Esophagus muscularis mucosa (tissue), 4 donors: ENCODE measurements around the gene TTC3. TPM values are rescaled to one million over a fixed set of nuclear protein-coding genes. Genes with fewer than 3 reads are reported as not detected.
"Not testable (repeated sequence)": the region's sequence is repeated elsewhere in the genome, so short reads cannot be mapped to it uniquely, and the experiment has no call there.

Source experiments
- DNase-seq: peaks from one replicate; pipeline ENCODE4 v3.0.0-alpha.2; 2017; ENCODE audit errors: extremely low spot score
- H3K27ac ChIP-seq, 4 donors: fragments of 200-600 bp; sonication (generic); replicated peaks in 1 of 4; 1 replicate in 3 of 4; 2 replicates in 1 of 4; pipeline ENCODE4 v1.5.1; 2016 to 2019; ENCODE audit warnings: mild to moderate bottlenecking in 1 of 4
- H3K27me3 ChIP-seq, 4 donors: fragments of 200-600 bp; sonication (generic); one replicate each; pipeline versions ENCODE4 v1.5.1 to v1.6.0; 2016 to 2019
- H3K36me3 ChIP-seq, 4 donors: fragments of 200-600 bp; sonication (generic); one replicate each; pipeline ENCODE4 v1.5.1; 2016 to 2019
- H3K4me1 ChIP-seq, 4 donors: fragments of 200-600 bp; sonication (generic); one replicate each; pipeline ENCODE4 v1.5.1; 2016 to 2019
- H3K4me3 ChIP-seq, 4 donors: fragments of 200-600 bp; sonication (generic); 1 replicate in 2 of 4; 2 replicates in 2 of 4; pipeline ENCODE4 v1.5.1; 2016 to 2019; ENCODE audit warnings: mild to moderate bottlenecking in 4 of 4, moderate library complexity in 1 of 4
- H3K9me3 ChIP-seq, 4 donors: fragments of 200-600 bp; sonication (generic); 1 replicate in 3 of 4; 2 replicates in 1 of 4; pipeline ENCODE4 v1.5.1; 2016 to 2019
- EP300 ChIP-seq: sonication (generic); formaldehyde crosslinking; IDR thresholded peaks from one replicate; pipeline ENCODE4 v1.6.1; 2017; ENCODE audit warnings: antibody characterized with exemption
- POLR2A ChIP-seq: fragments of 450-650 bp; IDR thresholded peaks from one replicate; pipeline ENCODE4 v1.6.1; 2017; ENCODE audit warnings: antibody characterized with exemption, moderate library complexity, mild to moderate bottlenecking, low read depth
- POLR2AphosphoS5 ChIP-seq, 2 donors: sonication (generic); formaldehyde crosslinking; IDR thresholded peaks; one replicate each; pipeline ENCODE4 v1.6.1; 2017; ENCODE audit warnings: antibody characterized with exemption in 2 of 2
- WGBS: methylation state at CpG from one replicate; pipeline ENCODE4 v1.1.5; 2018; 5-methylcytosine and 5-hydroxymethylcytosine counted together
- intact Hi-C: fragments of 100-400 bp; cut with DNase I; formaldehyde crosslinking; loops from one replicate; pipeline ENCODE4 v1.15.1; 2023
- total RNA-seq, 4 donors: library from RNA; depleted of rRNA; stranded (reverse); fragments of >200 nt; gene quantifications; one replicate each; pipeline versions ENCODE4 v1.1.0 to v1.2.1, GENCODE V29; 2016
- TF ChIP-seq, protein P1 (sequence below), 3 experiments: fragments of 200-600 bp in 2 of 3; fragments of 450-650 bp in 1 of 3; sonication (generic) in 2 of 3; IDR thresholded peaks; one replicate each; pipeline ENCODE4 v1.5.1; 2017 to 2019; ENCODE audit warnings: antibody characterized with exemption in 3 of 3, mild to moderate bottlenecking in 2 of 3, moderate library complexity in 1 of 3

The TTC3 gene
- total RNA-seq, 4 donors from 2014 or later: 86.0 to 162 (median 104) TPM

DNA sequence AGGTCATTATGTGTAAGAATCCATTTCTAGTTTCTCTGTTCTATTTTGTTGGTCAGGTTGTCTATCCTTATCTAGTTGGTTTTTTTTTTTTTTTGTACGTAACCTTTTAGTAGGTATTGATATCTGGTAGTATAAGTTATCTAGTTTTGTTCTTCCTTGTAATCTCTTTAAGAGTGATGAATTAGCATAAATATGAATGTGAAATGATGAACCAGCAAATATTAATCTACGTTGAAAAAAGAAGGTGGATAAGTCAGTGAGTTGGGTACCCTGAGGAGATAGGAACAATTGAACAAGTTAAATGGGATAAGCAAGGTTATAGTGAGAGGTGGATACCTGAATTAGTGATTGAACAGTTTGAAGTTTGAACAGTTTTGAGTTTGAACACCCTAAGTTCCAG is 33.9 kb downstream of the TTC3 start:
- TF ChIP-seq POLR2AphosphoS5 (IDR thresholded peaks at IDR 0.05): no peak
- TF ChIP-seq POLR2A: no peak
- TF ChIP-seq, protein P1, sequence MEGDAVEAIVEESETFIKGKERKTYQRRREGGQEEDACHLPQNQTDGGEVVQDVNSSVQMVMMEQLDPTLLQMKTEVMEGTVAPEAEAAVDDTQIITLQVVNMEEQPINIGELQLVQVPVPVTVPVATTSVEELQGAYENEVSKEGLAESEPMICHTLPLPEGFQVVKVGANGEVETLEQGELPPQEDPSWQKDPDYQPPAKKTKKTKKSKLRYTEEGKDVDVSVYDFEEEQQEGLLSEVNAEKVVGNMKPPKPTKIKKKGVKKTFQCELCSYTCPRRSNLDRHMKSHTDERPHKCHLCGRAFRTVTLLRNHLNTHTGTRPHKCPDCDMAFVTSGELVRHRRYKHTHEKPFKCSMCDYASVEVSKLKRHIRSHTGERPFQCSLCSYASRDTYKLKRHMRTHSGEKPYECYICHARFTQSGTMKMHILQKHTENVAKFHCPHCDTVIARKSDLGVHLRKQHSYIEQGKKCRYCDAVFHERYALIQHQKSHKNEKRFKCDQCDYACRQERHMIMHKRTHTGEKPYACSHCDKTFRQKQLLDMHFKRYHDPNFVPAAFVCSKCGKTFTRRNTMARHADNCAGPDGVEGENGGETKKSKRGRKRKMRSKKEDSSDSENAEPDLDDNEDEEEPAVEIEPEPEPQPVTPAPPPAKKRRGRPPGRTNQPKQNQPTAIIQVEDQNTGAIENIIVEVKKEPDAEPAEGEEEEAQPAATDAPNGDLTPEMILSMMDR (IDR thresholded peaks at IDR 0.05): no peak
- TF ChIP-seq EP300: no peak
- Histone ChIP-seq H3K27me3 (no peaks in the 10 kb centered on the region), H3K36me3 (peaks cover 0 to 12% (median 8%) of the 10 kb centered on the region in 4 donors), H3K4me1 (no peaks in the 10 kb centered on the region), H3K9me3 (peaks cover 0 to 7% (median 0%) of the 10 kb centered on the region in 4 donors), H3K27ac (no peak overlapping the region), H3K4me3 (no peak overlapping the region)
- no peak for DNase-seq
- 96% methylated on average over 2 of the region's 2 CpGs for WGBS
- intact Hi-C loops: no loop called here

DNA sequence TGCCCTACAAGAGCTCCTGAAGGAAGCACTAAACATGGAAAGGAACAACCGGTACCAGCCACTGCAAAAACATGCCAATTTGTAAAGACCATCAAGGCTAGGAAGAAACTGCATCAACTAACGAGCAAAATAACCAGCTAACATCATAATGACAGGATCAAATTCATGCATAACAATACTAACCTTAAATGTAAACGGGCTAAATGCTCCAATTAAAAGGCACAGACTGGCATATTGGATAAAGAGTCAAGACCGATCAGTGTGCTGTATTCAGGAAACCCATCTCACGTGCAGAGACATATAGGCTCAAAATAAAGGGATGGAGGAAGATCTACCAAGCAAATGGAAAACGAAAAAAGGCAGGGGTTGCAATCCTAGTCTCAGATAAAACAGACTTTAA is 38.0 kb downstream of the TTC3 start:
- H3K4me3 ChIP-seq, H3K27me3 ChIP-seq, H3K4me1 ChIP-seq, DNase-seq, H3K27ac ChIP-seq, H3K9me3 ChIP-seq, intact Hi-C loops: not testable (repeated sequence)
- over 99% methylated on average over 6 of the region's 6 CpGs for WGBS
- peaks cover 0 to 12% (median 8%) of the 10 kb centered on the region in 4 donors for H3K36me3 ChIP-seq

- H3K9me3 ChIP-seq, intact Hi-C loops, H3K4me3 ChIP-seq, H3K27ac ChIP-seq, DNase-seq, H3K4me1 ChIP-seq, H3K36me3 ChIP-seq, H3K27me3 ChIP-seq: not testable (repeated sequence)
- WGBS: 94% methylated on average over 3 of the region's 3 CpGs
Measured at GRCh38 chr21:37114301-37114700, 41.2 kb downstream of the TTC3 start.

DNA sequence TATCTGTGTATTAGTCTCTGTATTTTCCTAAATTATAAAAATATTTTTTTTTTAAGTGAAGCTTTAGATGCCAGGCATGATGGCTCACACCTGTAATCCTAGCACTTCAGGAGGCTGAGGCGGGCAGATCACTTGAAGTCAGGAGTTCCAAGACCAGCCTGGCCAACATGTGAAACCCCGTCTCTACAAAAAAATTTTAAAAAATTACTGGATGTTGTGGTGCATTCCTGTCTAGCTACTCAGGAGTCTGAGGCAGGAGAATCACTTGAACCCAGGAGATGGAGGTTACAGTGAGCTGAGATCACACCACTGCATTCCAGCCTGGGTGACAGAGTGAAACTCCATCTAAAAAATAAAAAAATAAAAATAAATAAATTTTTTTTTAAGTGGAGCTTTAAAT is 43.4 kb downstream of the TTC3 start:
- H3K9me3 ChIP-seq, H3K27me3 ChIP-seq, H3K4me3 ChIP-seq, H3K27ac ChIP-seq, DNase-seq, H3K36me3 ChIP-seq, H3K4me1 ChIP-seq, intact Hi-C loops: not testable (repeated sequence)
- 88% methylated on average over 2 of the region's 2 CpGs for WGBS

- no peak for DNase-seq
- intact Hi-C loops: no loop called here
- no peaks in the 10 kb centered on the region for H3K9me3 ChIP-seq
- no peak overlapping the region for H3K27ac ChIP-seq
- no peaks in the 10 kb centered on the region for H3K4me1 ChIP-seq
- no peaks in the 10 kb centered on the region for H3K27me3 ChIP-seq
- no peak for TF ChIP-seq POLR2AphosphoS5 (IDR thresholded peaks at IDR 0.05)
- TF ChIP-seq, protein P1 (IDR thresholded peaks at IDR 0.05): no peak
- no peak for TF ChIP-seq EP300
- no peak for TF ChIP-seq POLR2A
- no peak overlapping the region for H3K4me3 ChIP-seq
- H3K36me3 ChIP-seq: peaks cover 0 to 12% (median 0%) of the 10 kb centered on the region in 4 donors
Measured at GRCh38 chr21:37117204-37117603, 44.1 kb downstream of the TTC3 start.

- no peak overlapping the region for H3K27ac ChIP-seq
- H3K27me3 ChIP-seq: no peaks in the 10 kb centered on the region
- no peaks in the 10 kb centered on the region for H3K4me1 ChIP-seq
- no peak overlapping the region for H3K4me3 ChIP-seq
- TF ChIP-seq EP300: no peak
- WGBS: 91% methylated on average over 1 of the region's 1 CpG
- H3K36me3 ChIP-seq: peaks cover 0 to 12% (median 2%) of the 10 kb centered on the region in 4 donors
- no peak for DNase-seq
- intact Hi-C loops: no loop called here
- H3K9me3 ChIP-seq: no peaks in the 10 kb centered on the region
Measured at GRCh38 chr21:37118187-37118826, 45.3 kb downstream of the TTC3 start.
